ENCODE measurements around the gene EML1. TPM values are rescaled to one million over a fixed set of nuclear protein-coding genes. Genes with fewer than 3 reads are reported as not detected.

EML1 gene
- total and polyA plus RNA-seq, 2 donors from 2014 or later = 7.9 to 35.9 TPM

DNA sequence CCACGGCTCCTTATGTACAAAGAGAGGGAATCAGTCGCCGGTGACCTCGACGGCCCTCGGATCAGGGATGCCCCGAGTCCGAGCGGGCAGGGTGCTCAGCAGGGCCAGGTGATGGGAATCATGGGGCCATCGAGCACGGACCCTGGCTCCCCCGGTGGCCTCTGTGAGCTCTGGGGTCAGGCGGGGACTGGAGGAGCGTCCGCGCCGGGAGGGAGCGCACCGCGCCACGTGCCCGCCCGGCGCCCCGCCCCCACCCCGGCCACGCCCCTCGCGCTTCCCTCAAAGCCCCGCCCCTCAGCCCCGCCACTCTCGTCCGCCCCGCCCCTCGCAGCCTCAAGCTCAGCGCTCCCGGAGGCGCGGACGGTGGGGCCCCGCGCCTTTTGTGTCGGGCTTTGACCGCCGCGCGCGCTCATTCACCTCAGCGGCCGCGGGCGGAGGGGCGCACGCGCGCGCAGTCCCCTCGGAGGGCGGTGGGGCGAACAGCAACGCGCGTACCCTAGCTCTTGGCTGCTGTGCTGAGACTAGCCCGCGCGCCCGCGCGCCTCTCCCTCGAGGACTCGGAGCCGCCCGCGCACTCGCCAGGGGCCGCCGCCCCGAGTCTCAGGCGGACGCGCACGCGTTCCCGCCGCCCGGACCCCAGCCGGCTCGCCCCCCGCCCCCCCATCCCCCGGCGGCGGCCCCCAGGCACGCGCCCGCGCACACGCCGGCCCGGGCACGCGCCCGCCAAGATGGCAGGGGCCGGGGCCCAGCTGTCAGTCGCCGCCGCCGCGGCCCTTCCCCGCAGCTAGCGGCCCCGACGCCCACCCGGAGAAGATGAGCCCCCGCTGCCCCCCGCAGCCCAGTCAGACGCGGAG, 178.1 kb downstream of the EML1 start:
- Histone ChIP-seq H3K4me1 (ENCODE audit: control insufficient read depth in 2 of 3, insufficient read depth in 2 of 3, low read depth in 1 of 3, low read length in 3 of 3) (no peaks in the 10 kb centered on the region), H3K9me3 (ENCODE audit: control insufficient read depth in 2 of 3, insufficient read depth in 1 of 3, low read length in 3 of 3) (peaks cover 0 to 11% (median 0%) of the 10 kb centered on the region in 3 donors), H3K36me3 (ENCODE audit: control insufficient read depth in 2 of 3, insufficient read depth in 3 of 3, low read length in 3 of 3) (no peaks in the 10 kb centered on the region), H3K27me3 (ENCODE audit: control insufficient read depth, insufficient read depth, low read length) (no peaks in the 10 kb centered on the region), H3K9ac (ENCODE audit: low read length in 3 of 3) (no peak overlapping the region), H3K4me3 (ENCODE audit: low read length in 3 of 3) (peak overlapping the region; percentile 23 to 65 (median 48)), H3K27ac (ENCODE audit: low read depth in 2 of 2, low read length in 2 of 2) (peak overlapping the region in 1 of 2 donors; percentile 70)
- intact Hi-C loops (cut with DNase I) = no loop called here
- TF ChIP-seq, protein P1, sequence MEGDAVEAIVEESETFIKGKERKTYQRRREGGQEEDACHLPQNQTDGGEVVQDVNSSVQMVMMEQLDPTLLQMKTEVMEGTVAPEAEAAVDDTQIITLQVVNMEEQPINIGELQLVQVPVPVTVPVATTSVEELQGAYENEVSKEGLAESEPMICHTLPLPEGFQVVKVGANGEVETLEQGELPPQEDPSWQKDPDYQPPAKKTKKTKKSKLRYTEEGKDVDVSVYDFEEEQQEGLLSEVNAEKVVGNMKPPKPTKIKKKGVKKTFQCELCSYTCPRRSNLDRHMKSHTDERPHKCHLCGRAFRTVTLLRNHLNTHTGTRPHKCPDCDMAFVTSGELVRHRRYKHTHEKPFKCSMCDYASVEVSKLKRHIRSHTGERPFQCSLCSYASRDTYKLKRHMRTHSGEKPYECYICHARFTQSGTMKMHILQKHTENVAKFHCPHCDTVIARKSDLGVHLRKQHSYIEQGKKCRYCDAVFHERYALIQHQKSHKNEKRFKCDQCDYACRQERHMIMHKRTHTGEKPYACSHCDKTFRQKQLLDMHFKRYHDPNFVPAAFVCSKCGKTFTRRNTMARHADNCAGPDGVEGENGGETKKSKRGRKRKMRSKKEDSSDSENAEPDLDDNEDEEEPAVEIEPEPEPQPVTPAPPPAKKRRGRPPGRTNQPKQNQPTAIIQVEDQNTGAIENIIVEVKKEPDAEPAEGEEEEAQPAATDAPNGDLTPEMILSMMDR (IDR thresholded peaks at IDR 0.05; ENCODE audit: borderline replicate concordance, extremely low read depth, insufficient read depth) = no peak
- FAIRE-seq (no peak), DNase-seq (peak; percentile 91 to 96 (median 94))

DNA sequence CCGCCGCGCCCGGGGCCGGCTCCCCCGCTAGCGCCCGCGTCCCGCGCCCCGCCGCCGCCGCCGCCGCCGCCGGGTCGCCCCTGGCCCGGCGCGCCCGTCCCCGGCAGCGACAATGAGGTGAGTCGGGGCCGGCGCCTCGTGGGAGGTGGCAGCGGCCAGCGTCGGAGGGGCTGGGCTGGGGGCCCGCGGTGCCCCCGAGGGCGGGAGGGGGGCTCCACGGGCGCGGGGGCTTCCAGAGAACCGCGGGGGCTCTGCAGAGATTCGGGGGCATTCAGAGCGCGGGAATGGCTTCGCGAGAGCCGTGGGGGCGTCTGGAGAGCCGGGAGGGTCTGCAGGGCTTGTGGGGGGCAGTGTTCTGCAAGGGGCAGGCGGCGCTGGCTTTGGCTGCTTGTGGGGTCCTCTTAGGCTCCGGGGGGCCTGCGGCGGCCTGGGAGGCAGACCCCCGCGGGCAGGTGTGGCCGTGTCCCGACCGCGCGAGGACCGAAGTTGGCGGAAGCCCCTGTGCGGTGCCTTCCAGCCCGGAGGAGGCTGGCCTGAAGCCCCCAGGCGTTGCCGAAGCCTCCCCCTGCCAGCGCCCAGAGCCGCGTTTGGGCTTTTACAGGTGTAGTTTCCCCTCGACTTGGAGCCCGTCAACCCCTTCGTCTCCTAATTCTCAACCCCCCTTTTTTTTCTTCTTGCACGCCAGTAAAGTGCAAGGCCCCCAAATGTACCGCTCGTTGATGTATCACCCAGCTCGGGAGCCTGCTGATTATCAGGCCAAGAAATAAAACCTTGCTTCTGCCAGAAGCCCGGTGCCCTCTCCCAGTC, 178.9 kb downstream of the EML1 start:
- TF ChIP-seq, protein P1 (IDR thresholded peaks at IDR 0.05; ENCODE audit: borderline replicate concordance, extremely low read depth, insufficient read depth) = no peak
- peak overlapping the region; percentile 63 to 74 (median 66) for H3K4me3 ChIP-seq (ENCODE audit: low read length in 3 of 3)
- no peaks in the 10 kb centered on the region for H3K27me3 ChIP-seq (ENCODE audit: control insufficient read depth, insufficient read depth, low read length)
- peak overlapping the region in 2 of 3 donors; percentile 49 to 63 for H3K9ac ChIP-seq (ENCODE audit: low read length in 3 of 3)
- peak; percentile 44 to 79 (median 51) for DNase-seq
- H3K4me1 ChIP-seq (ENCODE audit: control insufficient read depth in 2 of 3, insufficient read depth in 2 of 3, low read depth in 1 of 3, low read length in 3 of 3) = no peaks in the 10 kb centered on the region
- intact Hi-C loops (cut with DNase I) = no loop called here
- no peaks in the 10 kb centered on the region for H3K36me3 ChIP-seq (ENCODE audit: control insufficient read depth in 2 of 3, insufficient read depth in 3 of 3, low read length in 3 of 3)
- no peak overlapping the region for H3K27ac ChIP-seq (ENCODE audit: low read depth in 2 of 2, low read length in 2 of 2)
- H3K9me3 ChIP-seq (ENCODE audit: control insufficient read depth in 2 of 3, insufficient read depth in 1 of 3, low read length in 3 of 3) = peaks cover 0 to 11% (median 0%) of the 10 kb centered on the region in 3 donors
- FAIRE-seq = no peak

DNA sequence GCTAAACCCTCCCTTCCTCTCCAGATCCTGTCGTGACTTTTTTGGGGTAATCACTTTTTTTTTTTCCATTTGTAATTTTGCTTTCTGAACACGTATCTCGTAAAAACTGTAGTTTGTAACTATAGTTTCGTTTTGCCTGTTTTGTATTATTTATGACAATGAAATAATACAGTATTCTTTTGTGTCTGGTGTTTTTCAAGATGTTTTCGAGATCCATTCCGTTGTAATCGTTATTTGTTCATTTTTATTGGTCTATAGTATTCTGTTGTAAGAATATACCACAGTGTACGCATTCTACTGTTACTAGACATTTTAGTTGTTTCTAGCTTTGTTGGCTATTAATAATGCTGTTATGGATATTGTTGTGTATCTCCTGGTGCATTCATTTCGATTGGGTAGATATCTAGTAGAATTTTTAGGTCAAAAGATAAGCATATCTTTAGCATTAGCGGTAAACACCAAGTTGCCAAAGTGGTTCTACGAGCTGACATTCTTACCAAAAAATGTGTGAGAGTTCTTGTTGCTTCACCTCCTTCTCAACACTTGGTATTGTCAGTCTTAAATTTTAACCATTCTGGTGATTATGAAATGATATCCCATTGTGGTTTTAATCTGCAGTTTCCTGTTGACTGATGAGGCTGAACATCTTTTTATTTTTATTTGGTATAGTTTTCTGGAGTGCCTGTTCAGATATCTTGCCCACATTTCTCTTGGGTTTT, 179.7 kb downstream of the EML1 start:
- TF ChIP-seq, protein P1 (IDR thresholded peaks at IDR 0.05; ENCODE audit: borderline replicate concordance, extremely low read depth, insufficient read depth) = no peak
- no peaks in the 10 kb centered on the region for H3K36me3 ChIP-seq (ENCODE audit: control insufficient read depth in 2 of 3, insufficient read depth in 3 of 3, low read length in 3 of 3)

More for the DNA sequence above, 179.7 kb downstream of the EML1 start:
- no peak overlapping the region for H3K27ac ChIP-seq (ENCODE audit: low read depth in 2 of 2, low read length in 2 of 2)
- FAIRE-seq = no peak
- peaks cover 0 to 11% (median 0%) of the 10 kb centered on the region in 3 donors for H3K9me3 ChIP-seq (ENCODE audit: control insufficient read depth in 2 of 3, insufficient read depth in 1 of 3, low read length in 3 of 3)
- intact Hi-C loops (cut with DNase I) = no loop called here
- no peak for DNase-seq
- H3K4me3 ChIP-seq (ENCODE audit: low read length in 3 of 3) = peak overlapping the region; percentile 63 to 74 (median 66)
- peak overlapping the region in 2 of 3 donors; percentile 49 to 63 for H3K9ac ChIP-seq (ENCODE audit: low read length in 3 of 3)
- no peaks in the 10 kb centered on the region for H3K4me1 ChIP-seq (ENCODE audit: control insufficient read depth in 2 of 3, insufficient read depth in 2 of 3, low read depth in 1 of 3, low read length in 3 of 3)
- H3K27me3 ChIP-seq (ENCODE audit: control insufficient read depth, insufficient read depth, low read length) = no peaks in the 10 kb centered on the region
